GM12892 (cell line): ENCODE data around the gene CRK.

Experiments used
- DNase-seq: peaks from one replicate; pipeline ENCODE4 v3.0.0; 2011; ENCODE audit not compliant: insufficient read length
- FAIRE-seq: peaks from 2 replicates; lab custom pipeline; 2011; peaks lifted over from hg19 to GRCh38; lab: Jason Lieb, UNC
- POLR2A ChIP-seq: IDR thresholded peaks from 2 replicates; pipeline ENCODE4 v1.6.1; 2011; ENCODE audit warnings: low read depth, low read length, control low read depth
- POLR2AphosphoS5 ChIP-seq: IDR thresholded peaks from 2 replicates; pipeline ENCODE4 v1.6.1; 2011; ENCODE audit warnings: low read depth, low read length, control low read depth
- TAF1 ChIP-seq: IDR thresholded peaks from 2 replicates; pipeline ENCODE4 v1.6.1; 2011; ENCODE audit warnings: low read depth, mild to moderate bottlenecking, control low read depth, low read length, borderline replicate concordance

CRK gene

DNA sequence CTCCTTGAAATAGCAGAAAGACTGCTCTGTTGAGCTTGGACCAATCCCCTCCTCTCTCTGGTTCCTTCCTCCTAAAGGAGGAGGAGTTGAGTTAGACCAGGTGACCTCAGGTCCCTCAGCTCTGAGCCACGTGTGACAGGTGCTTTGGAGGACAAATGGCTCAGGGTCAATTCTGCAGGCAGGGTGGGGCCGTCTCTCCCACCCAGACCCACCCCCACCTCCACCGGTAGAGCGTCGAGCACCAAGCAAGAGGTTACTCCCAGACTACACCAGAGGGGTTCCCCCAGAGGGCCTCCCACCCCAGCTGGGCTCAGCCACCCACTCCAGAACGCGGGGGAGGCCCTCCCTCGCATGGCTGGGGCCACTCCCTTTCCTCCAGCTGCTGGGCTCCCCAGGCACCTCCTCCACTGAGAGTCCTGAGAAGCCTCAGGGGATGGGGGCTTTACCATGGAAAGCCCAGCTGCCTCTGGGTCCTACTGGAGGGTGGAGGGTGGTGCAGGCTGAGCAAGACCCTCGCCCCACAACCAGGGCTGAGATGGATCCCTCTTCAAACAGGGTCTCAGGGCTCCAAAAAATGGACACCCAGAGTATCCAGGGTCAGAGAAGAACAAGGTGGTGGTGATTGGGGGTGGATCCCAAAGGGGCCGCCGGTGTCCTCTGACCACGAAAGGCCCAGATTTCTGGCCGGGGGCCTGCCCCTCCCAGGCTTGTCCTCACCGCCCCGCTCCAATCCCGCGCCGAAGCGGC is 28.8 kb upstream of the CRK start:
- TF ChIP-seq TAF1 (0 out of 2 replicates have a peak, but pooled peaks have one; percentile 31), POLR2AphosphoS5 (no peak), POLR2A (peak; percentile 50; the same call in 1 of the 2 replicates)
- FAIRE-seq (peak; percentile 88), DNase-seq (peak; percentile 82)

DNA sequence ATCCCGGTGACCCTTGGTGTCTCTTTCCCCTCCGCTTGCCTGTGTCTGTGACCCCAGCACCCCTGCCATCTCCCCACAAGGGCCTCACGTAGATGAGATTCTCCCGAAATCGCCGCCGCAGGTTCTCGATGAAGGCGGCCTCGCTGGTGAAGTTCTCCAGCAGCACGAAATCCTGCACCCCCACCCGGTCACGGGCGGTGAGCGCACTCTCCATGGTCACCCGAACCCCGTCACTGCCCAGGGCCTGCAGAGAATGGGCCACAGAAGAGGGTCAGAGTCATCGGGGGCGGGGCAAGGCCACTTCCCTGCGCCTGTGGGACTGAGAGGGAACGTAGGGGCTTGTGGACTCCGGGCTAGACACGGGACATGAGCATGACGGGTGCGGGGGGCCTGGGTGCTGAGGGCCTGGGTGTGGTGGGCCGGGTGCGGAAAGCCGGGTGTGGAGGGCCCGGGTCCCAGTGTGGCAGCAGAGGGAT is 28.1 kb upstream of the CRK start:
- TF ChIP-seq POLR2AphosphoS5 = no peak
- TF ChIP-seq TAF1 = no peak
- no peak for TF ChIP-seq POLR2A
- DNase-seq (no peak), FAIRE-seq (no peak)

DNA sequence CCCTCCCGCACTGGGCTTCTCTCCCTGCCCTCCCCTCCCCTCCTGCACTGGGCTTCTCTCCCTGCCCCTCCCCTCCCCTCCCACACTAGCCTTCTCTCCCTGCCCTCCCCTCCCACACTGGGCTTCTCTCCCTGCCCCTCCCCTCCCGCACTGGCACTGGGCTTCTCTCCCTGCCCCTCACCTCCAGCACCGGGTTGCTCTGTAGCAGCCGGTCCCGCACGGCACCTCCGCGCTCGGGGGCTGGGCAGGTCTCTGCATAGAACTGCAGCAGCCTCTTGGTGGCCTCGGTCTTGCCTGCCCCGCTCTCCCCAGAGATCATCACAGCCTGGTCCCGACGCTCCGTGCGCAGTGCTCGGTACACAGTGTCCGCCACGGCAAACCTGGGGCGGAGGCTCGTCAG is 26.6 kb upstream of the CRK start:
- TF ChIP-seq POLR2A = no peak
- no peak for TF ChIP-seq POLR2AphosphoS5
- no peak for TF ChIP-seq TAF1
- DNase-seq (no peak), FAIRE-seq (no peak)

DNA sequence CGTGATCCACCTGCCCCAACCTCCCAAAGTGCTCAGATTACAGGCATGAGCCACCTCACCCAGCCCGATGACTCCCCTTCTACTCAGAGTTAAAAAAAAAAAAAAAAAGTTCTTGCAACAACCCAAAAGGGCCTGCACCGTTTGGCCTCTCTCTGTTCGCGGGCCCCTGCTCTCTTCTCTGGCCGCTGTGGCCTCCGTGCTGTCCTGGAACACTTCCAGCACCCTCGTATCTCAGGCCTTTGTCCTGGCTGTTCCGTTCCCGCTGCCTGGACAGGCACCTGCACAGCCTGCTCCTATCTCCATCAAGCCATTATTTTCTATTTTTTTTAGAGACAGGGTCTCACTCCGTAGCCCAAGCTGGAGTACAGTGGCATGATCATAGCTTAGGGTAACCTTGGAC is 25.7 kb upstream of the CRK start:
- FAIRE-seq (no peak), DNase-seq (no peak)
- TF ChIP-seq TAF1 (no peak), POLR2AphosphoS5 (no peak), POLR2A (no peak)

DNA sequence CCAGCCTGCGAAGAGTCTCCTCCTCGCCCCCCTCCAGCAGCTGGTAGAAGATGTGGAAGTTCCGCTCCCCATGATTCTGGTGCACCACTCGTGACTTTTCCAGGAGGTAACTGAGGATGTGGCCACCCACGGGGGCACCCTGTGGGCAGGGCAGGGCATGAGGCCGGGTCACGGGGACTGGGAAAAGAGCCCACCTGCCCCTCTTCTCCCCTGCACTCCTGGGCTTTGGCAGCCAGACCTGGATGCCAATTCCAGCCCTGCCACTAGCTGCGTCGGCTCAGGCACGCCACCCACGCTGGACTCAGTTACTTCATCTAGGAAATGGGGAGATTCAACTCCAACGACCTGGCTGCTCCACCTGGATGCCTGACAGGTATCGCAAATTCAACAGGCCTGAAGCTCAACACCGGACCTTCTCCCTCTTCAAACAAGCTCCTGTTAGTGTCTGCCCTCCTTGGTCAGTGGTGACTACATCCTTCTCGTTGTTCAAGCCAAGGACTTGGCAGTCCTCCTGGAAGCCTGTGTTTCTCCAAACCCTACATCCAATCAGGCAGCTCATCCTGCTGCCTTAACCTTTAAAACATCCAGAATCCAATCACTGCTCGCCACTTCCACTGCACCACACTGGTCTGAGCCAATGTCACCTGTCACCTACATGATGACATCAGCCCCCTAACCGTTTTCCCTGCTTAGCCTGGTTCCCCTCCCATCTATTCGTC is 24.9 kb upstream of the CRK start:
- peak; percentile 36 for FAIRE-seq
- DNase-seq = no peak
- no peak for TF ChIP-seq TAF1
- TF ChIP-seq POLR2AphosphoS5 = no peak
- TF ChIP-seq POLR2A = no peak

DNA sequence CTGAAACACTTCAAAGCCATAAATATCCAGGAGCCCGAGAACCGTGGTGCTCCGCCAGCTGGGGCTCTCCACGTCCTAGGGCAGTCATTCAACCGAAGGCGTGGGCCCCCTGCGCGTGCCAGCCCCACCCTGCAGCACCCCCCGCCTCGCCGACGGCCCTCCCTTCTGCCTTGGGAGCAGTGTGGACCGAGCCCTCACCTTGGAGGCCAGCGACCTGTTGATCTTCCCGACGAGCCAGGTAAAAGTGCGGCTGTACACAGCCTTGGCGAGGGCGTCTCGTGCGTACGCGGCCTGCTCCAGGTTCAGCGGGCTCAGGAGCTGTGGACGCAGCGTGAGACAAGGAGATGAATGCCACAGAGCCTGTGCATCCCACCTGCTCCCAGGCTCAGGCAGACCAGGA is 22.4 kb upstream of the CRK start:
- DNase-seq (no peak), FAIRE-seq (no peak)
- TF ChIP-seq POLR2A (no peak), POLR2AphosphoS5 (no peak), TAF1 (no peak)

DNA sequence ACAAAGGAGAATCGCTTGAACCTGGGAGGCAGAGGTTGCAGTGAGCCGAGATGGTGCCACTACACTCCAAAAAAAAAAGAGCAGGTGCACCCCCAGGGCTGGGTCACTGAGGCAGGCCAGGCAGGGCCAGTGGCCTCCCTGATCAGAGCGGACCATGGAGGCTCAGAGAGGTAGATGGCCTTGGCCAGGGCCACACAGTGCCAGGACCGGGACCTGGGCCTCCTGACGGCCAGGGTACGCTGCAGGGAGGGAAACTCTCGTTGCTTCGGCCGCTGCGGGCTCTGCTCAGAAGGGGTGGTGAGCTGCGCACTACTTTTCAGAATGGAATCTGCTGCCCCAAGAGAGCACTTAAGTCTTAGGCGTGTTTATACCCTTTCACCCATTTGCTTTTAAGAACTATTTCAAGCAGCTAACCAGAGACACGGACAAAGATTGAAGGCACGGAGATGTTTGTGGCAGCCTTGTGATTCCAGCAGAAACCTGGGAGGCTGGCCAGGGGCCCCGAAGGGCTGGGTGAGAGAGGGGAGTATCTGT is 19.4 kb upstream of the CRK start:
- FAIRE-seq = peak; percentile 27
- TF ChIP-seq POLR2AphosphoS5 (no peak), POLR2A (no peak), TAF1 (no peak)
- DNase-seq = no peak

DNA sequence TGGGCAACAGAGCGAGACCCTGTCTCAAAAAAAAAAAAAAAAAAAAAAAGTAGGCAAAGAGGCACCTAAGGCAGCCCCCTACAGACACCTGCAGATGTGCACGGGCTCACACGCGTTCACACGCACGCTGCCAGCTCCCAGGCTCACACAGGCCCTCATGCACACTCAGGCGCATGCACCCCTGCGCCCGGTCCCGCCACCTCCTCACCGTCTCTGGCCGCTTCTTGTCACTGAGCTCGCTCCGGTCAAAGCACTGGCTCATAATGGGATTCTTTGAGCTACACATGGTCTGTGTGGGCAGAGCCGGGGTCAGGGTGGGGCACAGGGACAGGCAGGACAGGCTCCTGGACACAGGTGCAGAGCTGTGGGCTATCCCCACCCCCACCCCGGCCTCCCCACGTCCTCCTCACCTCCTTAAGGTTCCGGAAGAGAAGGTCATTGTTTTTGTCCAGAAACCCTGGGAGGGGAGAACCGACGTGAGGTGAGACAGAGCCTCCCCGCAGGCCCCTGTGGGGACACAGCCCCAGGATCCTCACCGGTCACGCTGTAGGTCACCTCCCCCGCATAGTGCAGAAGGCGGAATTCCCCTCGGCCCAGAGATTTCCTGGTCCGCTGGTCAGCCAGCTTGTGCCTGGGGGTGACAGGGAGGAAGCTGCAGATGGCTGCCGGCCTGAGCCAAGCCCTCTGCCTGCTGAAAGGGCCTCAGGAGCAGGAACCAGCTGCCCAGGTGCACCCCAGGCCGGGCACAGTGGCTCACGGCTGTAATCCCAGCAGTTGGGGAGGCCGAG is 18.6 kb upstream of the CRK start:
- TF ChIP-seq TAF1 = no peak
- peak; percentile 69; the same call in 1 of the 2 replicates for TF ChIP-seq POLR2AphosphoS5
- TF ChIP-seq POLR2A = peak; percentile 62; the same call in 1 of the 2 replicates
- FAIRE-seq = peak; percentile 98
- DNase-seq = peak; percentile 84

DNA sequence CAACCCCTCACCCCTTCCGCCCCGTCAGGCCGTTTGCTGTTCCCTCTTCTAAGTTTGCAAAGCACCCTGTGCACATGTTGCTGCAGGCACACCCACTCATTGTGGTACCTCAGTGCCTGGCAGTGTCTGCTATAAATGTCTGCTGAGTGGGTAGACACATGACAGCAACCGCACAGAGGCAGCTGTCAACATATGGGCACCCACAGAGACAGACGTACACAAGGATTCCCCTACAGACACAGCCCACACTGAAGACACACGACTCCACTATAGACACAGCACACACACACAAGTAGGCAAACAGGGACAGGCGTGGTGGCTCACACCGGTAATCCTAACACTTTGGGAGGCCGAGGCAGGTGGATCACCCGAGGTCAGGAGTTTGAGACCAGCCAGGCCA is 17.8 kb upstream of the CRK start:
- DNase-seq (no peak), FAIRE-seq (peak; percentile 88)
- TF ChIP-seq POLR2AphosphoS5 (no peak), POLR2A (no peak), TAF1 (no peak)

DNA sequence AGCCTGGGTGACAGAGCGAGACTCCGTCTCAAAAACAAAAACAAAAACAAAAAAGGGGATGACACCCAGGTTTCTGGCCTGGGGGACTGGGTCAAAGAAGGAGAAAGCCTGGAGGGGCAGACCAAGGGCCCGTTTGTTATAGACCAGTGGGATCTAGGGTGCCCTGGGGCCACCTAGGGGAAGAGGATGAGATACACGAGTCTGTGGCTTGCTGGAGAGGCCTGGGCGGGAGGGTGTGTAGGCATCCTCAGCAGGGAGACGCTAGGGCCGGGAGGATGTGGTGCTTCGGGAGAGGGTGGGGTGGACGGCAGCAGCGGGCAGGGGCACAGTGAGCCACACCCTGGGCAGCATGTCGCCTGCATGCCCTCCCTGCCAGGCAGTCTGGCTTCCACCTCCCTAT is 17.1 kb upstream of the CRK start:
- TF ChIP-seq POLR2A (no peak), POLR2AphosphoS5 (no peak), TAF1 (no peak)
- FAIRE-seq (no peak), DNase-seq (no peak)

DNA sequence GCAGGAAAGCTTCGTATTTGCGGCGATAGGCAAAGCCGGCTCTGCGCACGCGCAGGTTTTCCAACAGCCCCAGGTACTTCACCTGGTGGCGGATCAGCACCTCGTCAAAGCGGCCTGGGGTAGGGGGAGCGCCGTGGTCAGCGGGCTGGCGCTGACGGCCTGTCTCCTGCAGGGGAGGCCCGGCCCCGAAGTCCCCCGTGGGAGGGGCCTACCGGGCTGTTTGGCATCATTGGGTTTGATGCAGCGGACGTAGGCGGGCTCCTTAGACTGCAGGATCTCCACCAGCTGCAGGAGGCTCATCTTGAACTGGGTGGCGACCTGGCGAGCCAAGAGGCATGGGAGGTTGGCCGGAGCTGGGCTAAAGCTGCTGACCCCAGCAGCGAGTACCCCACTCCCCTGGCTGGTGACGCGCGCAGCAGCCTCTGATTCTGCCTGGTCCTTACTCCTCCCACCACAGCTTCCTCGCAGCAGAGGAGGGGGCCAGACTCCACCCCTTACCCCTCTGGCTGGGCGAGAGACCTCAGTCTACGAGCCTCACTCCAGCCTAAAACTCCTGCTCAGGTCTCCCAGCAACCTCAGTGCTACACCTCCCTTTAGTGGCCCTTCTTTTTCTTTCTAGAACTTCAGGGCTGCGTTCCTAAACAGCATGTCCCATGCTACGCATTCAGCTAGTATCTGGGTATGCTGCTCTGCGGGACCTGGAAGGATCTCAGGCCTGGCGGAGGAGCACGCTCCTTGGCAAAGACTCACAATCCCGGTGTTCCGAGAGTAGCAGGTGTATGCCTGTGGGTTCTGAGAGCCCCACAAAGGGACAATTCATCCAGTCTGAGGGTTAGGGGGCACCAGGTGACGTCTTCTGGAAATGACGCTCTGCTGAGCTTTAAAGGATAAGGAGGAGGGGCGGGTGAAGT is 16.1 kb upstream of the CRK start:
- no peak for TF ChIP-seq TAF1
- TF ChIP-seq POLR2AphosphoS5 = no peak
- TF ChIP-seq POLR2A = no peak
- DNase-seq (no peak), FAIRE-seq (no peak)
